Right atrium auricular region (tissue), 2 donors: ENCODE measurements around the gene CCK. TPM values are rescaled to one million over a fixed set of nuclear protein-coding genes. Genes with fewer than 3 reads are reported as not detected.

Source experiments
- DNase-seq: peaks from one replicate; pipeline ENCODE4 v3.0.0-alpha.2; 2019; ENCODE audit warnings: low spot score
- H3K27ac ChIP-seq, 2 donors: fragments of 200-600 bp; sonication (generic); 1 replicate in 1 of 2; 2 replicates in 1 of 2; pipeline ENCODE4 v1.5.1; 2016 to 2019
- H3K27me3 ChIP-seq, 2 donors: fragments of 200-600 bp; sonication (generic); one replicate each; pipeline versions ENCODE4 v1.5.1 to v1.6.0; 2017 to 2019
- H3K36me3 ChIP-seq: fragments of 200-600 bp; sonication (generic); one replicate; pipeline ENCODE4 v1.5.1; 2016
- H3K4me1 ChIP-seq, 2 donors: fragments of 200-600 bp; sonication (generic); one replicate each; pipeline versions ENCODE4 v1.5.1 to v1.6.0; 2017 to 2019
- H3K4me3 ChIP-seq, 2 donors: fragments of 200-600 bp; sonication (generic); 1 replicate in 1 of 2; 2 replicates in 1 of 2; pipeline ENCODE4 v1.5.1; 2017 to 2019; ENCODE audit warnings: mild to moderate bottlenecking in 1 of 2, moderate library complexity in 1 of 2
- H3K9me3 ChIP-seq, 2 donors: fragments of 200-600 bp; sonication (generic); one replicate each; pipeline ENCODE4 v1.5.1; 2019
- total RNA-seq, 2 donors: library from RNA; depleted of rRNA; stranded (reverse); fragments of >200 nt; gene quantifications; one replicate each; pipeline ENCODE4 v1.1.0, GENCODE V29; 2016
- TF ChIP-seq, protein P1 (sequence below), 2 donors: fragments of 200-600 bp; sonication (generic); IDR thresholded peaks; one replicate each; pipeline ENCODE4 v1.5.1; 2019; ENCODE audit warnings: antibody characterized with exemption in 2 of 2

CCK gene
- total RNA-seq, 2 donors from 2014 or later = not detected

- Histone ChIP-seq H3K36me3 (peaks cover 41% of the 10 kb centered on the region), H3K9me3 (no peaks in the 10 kb centered on the region), H3K4me3 (no peak overlapping the region), H3K27me3 (no peaks in the 10 kb centered on the region), H3K4me1 (no peaks in the 10 kb centered on the region), H3K27ac (no peak overlapping the region)
- TF ChIP-seq, protein P1, sequence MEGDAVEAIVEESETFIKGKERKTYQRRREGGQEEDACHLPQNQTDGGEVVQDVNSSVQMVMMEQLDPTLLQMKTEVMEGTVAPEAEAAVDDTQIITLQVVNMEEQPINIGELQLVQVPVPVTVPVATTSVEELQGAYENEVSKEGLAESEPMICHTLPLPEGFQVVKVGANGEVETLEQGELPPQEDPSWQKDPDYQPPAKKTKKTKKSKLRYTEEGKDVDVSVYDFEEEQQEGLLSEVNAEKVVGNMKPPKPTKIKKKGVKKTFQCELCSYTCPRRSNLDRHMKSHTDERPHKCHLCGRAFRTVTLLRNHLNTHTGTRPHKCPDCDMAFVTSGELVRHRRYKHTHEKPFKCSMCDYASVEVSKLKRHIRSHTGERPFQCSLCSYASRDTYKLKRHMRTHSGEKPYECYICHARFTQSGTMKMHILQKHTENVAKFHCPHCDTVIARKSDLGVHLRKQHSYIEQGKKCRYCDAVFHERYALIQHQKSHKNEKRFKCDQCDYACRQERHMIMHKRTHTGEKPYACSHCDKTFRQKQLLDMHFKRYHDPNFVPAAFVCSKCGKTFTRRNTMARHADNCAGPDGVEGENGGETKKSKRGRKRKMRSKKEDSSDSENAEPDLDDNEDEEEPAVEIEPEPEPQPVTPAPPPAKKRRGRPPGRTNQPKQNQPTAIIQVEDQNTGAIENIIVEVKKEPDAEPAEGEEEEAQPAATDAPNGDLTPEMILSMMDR (IDR thresholded peaks at IDR 0.05) = no peak
- no peak for DNase-seq
Observed at GRCh38 chr3:42214064-42214463, 51.9 kb downstream of the CCK start.

DNA sequence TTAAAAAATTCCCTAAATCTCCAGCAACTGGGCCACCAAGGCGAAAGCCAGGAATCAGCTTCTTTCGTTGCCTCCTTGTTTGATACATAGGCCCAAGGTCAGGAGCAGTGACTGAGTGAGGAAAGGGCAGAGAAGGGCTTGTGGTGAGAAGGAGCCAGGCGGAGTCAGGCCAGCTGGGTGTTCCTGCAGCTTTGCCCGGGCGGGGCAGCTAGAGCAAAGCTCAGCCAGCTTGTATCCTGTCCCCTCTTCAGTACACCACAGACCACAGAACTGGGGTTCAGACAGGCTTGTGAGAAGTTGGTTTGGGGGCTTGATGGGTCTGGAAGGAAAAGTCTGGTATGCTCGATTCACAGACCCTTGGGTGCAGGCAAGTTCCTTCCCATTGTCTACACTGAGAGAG, 52.6 kb downstream of the CCK start:
- no peaks in the 10 kb centered on the region for H3K9me3 ChIP-seq
- TF ChIP-seq, protein P1 (IDR thresholded peaks at IDR 0.05) = no peak
- no peak overlapping the region for H3K4me3 ChIP-seq
- H3K4me1 ChIP-seq = no peaks in the 10 kb centered on the region
- H3K27me3 ChIP-seq = no peaks in the 10 kb centered on the region
- no peak for DNase-seq
- H3K27ac ChIP-seq = no peak overlapping the region
- H3K36me3 ChIP-seq = peaks cover 41% of the 10 kb centered on the region

GRCh38 chr3:42210726-42211125, 55.3 kb downstream of the CCK start:
- no peaks in the 10 kb centered on the region for H3K9me3 ChIP-seq
- no peaks in the 10 kb centered on the region for H3K4me1 ChIP-seq
- peaks cover 35% of the 10 kb centered on the region for H3K36me3 ChIP-seq
- DNase-seq = no peak
- H3K27ac ChIP-seq = no peak overlapping the region
- TF ChIP-seq, protein P1 (IDR thresholded peaks at IDR 0.05) = no peak
- H3K4me3 ChIP-seq = no peak overlapping the region
- no peaks in the 10 kb centered on the region for H3K27me3 ChIP-seq

DNA sequence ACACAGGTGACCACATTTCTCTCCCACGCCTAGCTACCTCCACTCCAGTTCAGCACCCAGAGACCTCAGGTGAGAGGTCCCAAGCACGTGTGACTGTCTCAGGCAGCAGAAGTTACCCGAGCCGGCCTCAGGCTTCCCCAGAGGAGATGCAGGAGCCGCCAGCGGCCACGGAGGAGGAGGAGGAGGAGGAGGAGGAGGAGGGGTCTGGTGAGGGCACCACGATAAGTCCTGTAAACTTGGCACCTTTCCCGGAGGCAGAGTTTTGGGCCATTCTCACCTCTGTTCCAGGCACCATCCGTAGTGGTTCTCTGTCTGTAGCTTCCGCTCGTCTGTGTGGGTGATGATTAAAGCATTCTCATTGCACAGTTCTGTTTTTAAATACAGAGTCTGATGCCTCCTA, 56.1 kb downstream of the CCK start:
- H3K36me3 ChIP-seq = peaks cover 35% of the 10 kb centered on the region

More for the DNA sequence above, 56.1 kb downstream of the CCK start:
- Histone ChIP-seq H3K4me1 (no peaks in the 10 kb centered on the region), H3K9me3 (no peaks in the 10 kb centered on the region), H3K4me3 (no peak overlapping the region), H3K27ac (no peak overlapping the region), H3K27me3 (no peaks in the 10 kb centered on the region)
- DNase-seq = no peak
- TF ChIP-seq, protein P1 (IDR thresholded peaks at IDR 0.05) = no peak

Other genes starting within 250 kb of the CCK start
- gene TRAK1, start 174.8 kb downstream of the CCK start, total RNA-seq = 100 to 1,000 TPM; 172 to 259 TPM
- gene LYZL4, start 144.4 kb upstream of the CCK start, total RNA-seq = not detected
- gene VIPR1, start 236.5 kb upstream of the CCK start, total RNA-seq = 10 to 100 TPM in 1 of 2 donors, 1 to 10 TPM in 1; 6.2 to 21.0 TPM